Keratinocyte (primary cell): ENCODE data around the gene IFT122. TPM values are rescaled to one million over a fixed set of nuclear protein-coding genes. Genes with fewer than 3 reads are reported as not detected.
"Not testable (repeated sequence)": the region's sequence is repeated elsewhere in the genome, so short reads cannot be mapped to it uniquely, and the experiment has no call there.

ENCODE experiments used
- DNase-seq: peaks from one replicate; pipeline ENCODE4 v3.0.0-alpha.2; 2011; ENCODE audit warnings: low read depth, missing footprints, low spot score
- FAIRE-seq: peaks from 2 replicates; lab custom pipeline; 2011; peaks lifted over from hg19 to GRCh38; lab: Jason Lieb, UNC
- H2AFZ ChIP-seq: 2 replicates; pipeline ENCODE4 v1.6.0; 2012; ENCODE audit warnings: low read length, control low read depth, inconsistent platforms; ENCODE audit not compliant: control insufficient read depth
- H3K27ac ChIP-seq: 2 replicates; pipeline ENCODE4 v1.5.1; 2011; ENCODE audit warnings: low read length; ENCODE audit not compliant: control insufficient read depth, insufficient read depth
- H3K27me3 ChIP-seq: 3 replicates; pipeline ENCODE4 v1.6.0; 2011; ENCODE audit warnings: low read length; ENCODE audit not compliant: control insufficient read depth, insufficient read depth; ENCODE audit errors: extremely low read depth
- H3K36me3 ChIP-seq, 2 experiments: 2 replicates in 1 of 2; 3 replicates in 1 of 2; pipeline ENCODE4 v1.5.1; 2011; ENCODE audit warnings: low read length in 2 of 2, mild to moderate bottlenecking in 1 of 2; ENCODE audit not compliant: control insufficient read depth in 2 of 2, insufficient read depth in 2 of 2; ENCODE audit errors: extremely low read depth in 1 of 2
- H3K4me1 ChIP-seq: 3 replicates; pipeline ENCODE4 v1.5.1; 2011; ENCODE audit warnings: low read length; ENCODE audit not compliant: control insufficient read depth, insufficient read depth; ENCODE audit errors: extremely low read depth
- H3K4me2 ChIP-seq: 3 replicates; pipeline ENCODE4 v1.6.0; 2011; ENCODE audit warnings: low read depth, low read length; ENCODE audit not compliant: control insufficient read depth, insufficient read depth; ENCODE audit errors: extremely low read depth
- H3K4me3 ChIP-seq, 3 experiments: fragments of 200-600 bp in 1 of 3; sonication (generic) in 1 of 3; 2 replicates in 2 of 3; 3 replicates in 1 of 3; pipeline ENCODE4 v1.5.1; 2011 to 2016; ENCODE audit warnings: low read length in 3 of 3, mild to moderate bottlenecking in 3 of 3, control low read depth in 2 of 3, inconsistent platforms in 1 of 3, low read depth in 1 of 3, mixed read lengths in 1 of 3, mixed run types in 1 of 3, moderate library complexity in 1 of 3; ENCODE audit not compliant: control insufficient read depth in 2 of 3, insufficient read depth in 2 of 3; ENCODE audit errors: extremely low read depth in 1 of 3
- H3K79me2 ChIP-seq: 2 replicates; pipeline ENCODE4 v1.6.0; 2012; ENCODE audit warnings: low read length; ENCODE audit not compliant: control insufficient read depth, insufficient read depth
- H3K9ac ChIP-seq: 3 replicates; pipeline ENCODE4 v1.6.0; 2011; ENCODE audit warnings: low read length; ENCODE audit not compliant: control insufficient read depth, insufficient read depth; ENCODE audit errors: extremely low read depth
- H3K9me1 ChIP-seq: 3 replicates; pipeline ENCODE4 v1.6.0; 2011; ENCODE audit warnings: low read length; ENCODE audit not compliant: control insufficient read depth, insufficient read depth; ENCODE audit errors: extremely low read depth
- H3K9me3 ChIP-seq: 2 replicates; pipeline ENCODE4 v1.5.1; 2012; ENCODE audit warnings: low read depth, low read length; ENCODE audit not compliant: control insufficient read depth
- H4K20me1 ChIP-seq: 3 replicates; pipeline ENCODE4 v1.6.0; 2011; ENCODE audit warnings: low read length; ENCODE audit not compliant: control insufficient read depth, insufficient read depth; ENCODE audit errors: extremely low read depth
- CTCF ChIP-seq, 3 experiments: IDR thresholded peaks in 1 of 3; conservative IDR thresholded peaks in 1 of 3; optimal IDR thresholded peaks in 1 of 3; 2 replicates in 2 of 3; 3 replicates in 1 of 3; pipeline versions ENCODE3 to v1.5.1; 2011; ENCODE audit warnings: low read length in 3 of 3, mild to moderate bottlenecking in 3 of 3, moderate library complexity in 2 of 3, control low read depth in 1 of 3, inconsistent platforms in 1 of 3; ENCODE audit not compliant: insufficient read depth in 2 of 3; ENCODE audit errors: extremely low read depth in 1 of 3
- EZH2 ChIP-seq: IDR thresholded peaks from one replicate; pipeline ENCODE4 v1.6.1; 2012; ENCODE audit warnings: inconsistent platforms, mild to moderate bottlenecking, low read length, moderate library complexity
- dilution Hi-C: fragments of 300-500 bp; cut with MboI; formaldehyde crosslinking; loops from one replicate; pipeline ENCODE4 v1.7.0; 2020; ENCODE audit warnings: low sequenced_read_pairs; ENCODE audit not compliant: extremely low pct_ligation_motif_present
- polyA plus RNA-seq, 5 experiments: library from polyadenylated mRNA; depleted of rRNA in 3 of 5; stranded (reverse) in 3 of 5; stranded (forward) in 1 of 5; unstranded in 1 of 5; fragments of >200 nt; gene quantifications; 1 replicate in 1 of 5; 2 replicates in 3 of 5; 3 replicates in 1 of 5; pipeline versions ENCODE4 v1.2.1 to v1.2.3, GENCODE V29; 2011 to 2012; ENCODE audit warnings: missing spikeins in 2 of 5, low read depth in 1 of 5, low replicate concordance in 1 of 5

IFT122 gene
- polyA plus RNA-seq, 1 donor (not counting 4 experiments of a cell fraction or from before 2014, with no cell fraction given): 7.1 TPM

- Histone ChIP-seq H3K27me3 (no peaks in the 10 kb centered on the region), H3K4me3 (no peak overlapping the region), H3K9me3 (no peaks in the 10 kb centered on the region), H3K9ac (no peak overlapping the region), H4K20me1 (no peaks in the 10 kb centered on the region), H3K36me3 (peaks cover 6 to 11% of the 10 kb centered on the region in 2 experiments), H2AFZ (no peak overlapping the region), H3K79me2 (no peaks in the 10 kb centered on the region), H3K4me2 (no peak overlapping the region), H3K9me1 (no peaks in the 10 kb centered on the region), H3K27ac (no peak overlapping the region), H3K4me1 (peaks cover 14% of the 10 kb centered on the region)
- FAIRE-seq: no peak
- dilution Hi-C loops: no loop called here
- no peak for TF ChIP-seq EZH2
- no peak for TF ChIP-seq CTCF (optimal IDR thresholded peaks at IDR 0.05 in 1 of 3, IDR thresholded peaks at IDR 0.05 in 1 of 3, conservative IDR thresholded peaks at IDR 0.05 in 1 of 3; ENCODE audit: extremely low read depth in 1 of 3, insufficient read depth in 2 of 3, low read length in 3 of 3)
- DNase-seq: no peak
Observed at GRCh38 chr3:129483870-129484269, 43.8 kb downstream of the IFT122 start.

- not testable (repeated sequence) for FAIRE-seq, H3K9ac ChIP-seq, H3K4me3 ChIP-seq
Observed at GRCh38 chr3:129485146-129485545, 45.1 kb downstream of the IFT122 start.

More at GRCh38 chr3:129485146-129485545, 45.1 kb downstream of the IFT122 start:
- dilution Hi-C loops, H4K20me1 ChIP-seq, H3K4me2 ChIP-seq, H3K9me1 ChIP-seq, H3K27ac ChIP-seq, H3K79me2 ChIP-seq, H2AFZ ChIP-seq, H3K36me3 ChIP-seq, H3K9me3 ChIP-seq, H3K27me3 ChIP-seq, DNase-seq: not testable (repeated sequence)
- peaks cover 14% of the 10 kb centered on the region for H3K4me1 ChIP-seq
